Activated T-helper 9 cell treated with anti-CD3 and anti-CD28 coated beads, Interleukin-2, amount 50 U/mL, for 16 hours (primary cell): ENCODE data around the gene RPS19.
"Not testable (repeated sequence)": the region's sequence is repeated elsewhere in the genome, so short reads cannot be mapped to it uniquely, and the experiment has no call there.

Experiments
- DNase-seq: peaks from one replicate; pipeline ENCODE4 v3.0.0-alpha.2; 2020; ENCODE audit warnings: low read depth

Gene RPS19

GRCh38 chr19:41860419-41861115 lies 512 bp downstream of the RPS19 start:
- no peak for DNase-seq

GRCh38 chr19:41861116-41861768 lies 1.2 kb downstream of the RPS19 start:
- DNase-seq: no peak

- DNase-seq: no peak
Measured at GRCh38 chr19:41861846-41862245, 1.8 kb downstream of the RPS19 start.

- DNase-seq: no peak
Measured at GRCh38 chr19:41862445-41862986, 2.5 kb downstream of the RPS19 start.

GRCh38 chr19:41863209-41863931 lies 3.3 kb downstream of the RPS19 start:
- DNase-seq: no peak

- no peak for DNase-seq
Measured at GRCh38 chr19:41864374-41864773, 4.3 kb downstream of the RPS19 start.

GRCh38 chr19:41866284-41866683 lies 6.2 kb downstream of the RPS19 start:
- no peak for DNase-seq

GRCh38 chr19:41868120-41868988 lies 8.3 kb downstream of the RPS19 start:
- DNase-seq: no peak

GRCh38 chr19:41868989-41869300 lies 8.9 kb downstream of the RPS19 start:
- no peak for DNase-seq

GRCh38 chr19:41869374-41869955 lies 9.4 kb downstream of the RPS19 start:
- DNase-seq: no peak

- no peak for DNase-seq
Measured at GRCh38 chr19:41870401-41870873, 10.4 kb downstream of the RPS19 start.

- peak; percentile 42 for DNase-seq
Measured at GRCh38 chr19:41871573-41872383, 11.7 kb downstream of the RPS19 start.

GRCh38 chr19:41872384-41872774 lies 12.3 kb downstream of the RPS19 start:
- DNase-seq: no peak

GRCh38 chr19:41872775-41873647 lies 13.0 kb downstream of the RPS19 start:
- DNase-seq: peak; percentile 47

- DNase-seq: not testable (repeated sequence)
Measured at GRCh38 chr19:41875973-41876372, 15.9 kb downstream of the RPS19 start.

GRCh38 chr19:41876847-41877832 lies 17.1 kb downstream of the RPS19 start, which contains the start of gene CD79A:
CD79A (plus strand) TSS chr19:41877279; CDS start chr19:41877305, 26 bp downstream.
- DNase-seq: no peak

GRCh38 chr19:41877916-41878905 lies 18.2 kb downstream of the RPS19 start:
- DNase-seq: no peak
